Measurements from ENCODE around the gene ARHGAP19. TPM values are rescaled to one million over a fixed set of nuclear protein-coding genes. Genes with fewer than 3 reads are reported as not detected.

Gene ARHGAP19
- total RNA-seq, 1 donor from 2014 or later, result 4.8 TPM

Other genes with a start within 250 kb of the ARHGAP19 start
- 0.03 and 0.05 TPM in 2 replicates for gene SLIT1, start 106.7 kb downstream of the ARHGAP19 start, total RNA-seq
- 1.3 and 1.8 TPM in 2 replicates for gene FRAT1, start 26.6 kb upstream of the ARHGAP19 start, total RNA-seq
- gene FRAT2, start 42.1 kb upstream of the ARHGAP19 start, total RNA-seq, result 6.5 and 7.6 TPM in 2 replicates
- 25.6 and 26.5 TPM in 2 replicates for gene RRP12, start 108.7 kb upstream of the ARHGAP19 start, total RNA-seq
- 463 and 464 TPM in 2 replicates for gene PGAM1, start 133.6 kb upstream of the ARHGAP19 start, total RNA-seq
- 25.1 and 26.8 TPM in 2 replicates for gene EXOSC1, start 153.4 kb upstream of the ARHGAP19 start, total RNA-seq
- gene ZDHHC16, start 153.5 kb upstream of the ARHGAP19 start, total RNA-seq, result 42.1 and 49.9 TPM in 2 replicates
- gene MMS19, start 205.8 kb upstream of the ARHGAP19 start, total RNA-seq, result 149 and 168 TPM in 2 replicates
- 81.1 and 95.8 TPM in 2 replicates for gene UBTD1, start 206.3 kb upstream of the ARHGAP19 start, total RNA-seq

All from myocyte (in vitro differentiated cells).